ENCODE data around the gene SNHG17.
"Not testable (repeated sequence)": the region's sequence is repeated elsewhere in the genome, so short reads cannot be mapped to it uniquely, and the experiment has no call there.

The SNHG17 gene

DNA sequence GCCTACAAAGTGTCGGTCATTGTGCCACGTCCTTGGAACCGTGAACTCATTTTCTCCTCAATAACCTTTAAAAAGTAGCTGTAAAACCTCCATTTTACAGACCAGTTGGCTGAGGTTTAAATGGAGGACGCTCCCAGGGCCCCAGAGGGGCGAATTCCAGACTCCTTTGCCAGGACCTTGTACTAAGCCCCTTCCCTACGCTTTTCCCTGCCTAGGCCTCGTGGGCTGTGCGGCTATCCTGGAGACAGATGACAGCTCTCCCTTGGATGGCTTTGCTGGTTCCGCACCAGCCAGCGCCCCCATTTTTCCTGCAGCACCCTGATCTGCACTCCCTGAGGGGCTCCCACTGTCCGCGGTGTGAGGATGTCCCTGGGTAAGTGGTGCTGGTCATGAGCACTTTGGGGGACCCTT lies 12.1 kb upstream of the SNHG17 start:
- no peak for DNase-seq

DNA sequence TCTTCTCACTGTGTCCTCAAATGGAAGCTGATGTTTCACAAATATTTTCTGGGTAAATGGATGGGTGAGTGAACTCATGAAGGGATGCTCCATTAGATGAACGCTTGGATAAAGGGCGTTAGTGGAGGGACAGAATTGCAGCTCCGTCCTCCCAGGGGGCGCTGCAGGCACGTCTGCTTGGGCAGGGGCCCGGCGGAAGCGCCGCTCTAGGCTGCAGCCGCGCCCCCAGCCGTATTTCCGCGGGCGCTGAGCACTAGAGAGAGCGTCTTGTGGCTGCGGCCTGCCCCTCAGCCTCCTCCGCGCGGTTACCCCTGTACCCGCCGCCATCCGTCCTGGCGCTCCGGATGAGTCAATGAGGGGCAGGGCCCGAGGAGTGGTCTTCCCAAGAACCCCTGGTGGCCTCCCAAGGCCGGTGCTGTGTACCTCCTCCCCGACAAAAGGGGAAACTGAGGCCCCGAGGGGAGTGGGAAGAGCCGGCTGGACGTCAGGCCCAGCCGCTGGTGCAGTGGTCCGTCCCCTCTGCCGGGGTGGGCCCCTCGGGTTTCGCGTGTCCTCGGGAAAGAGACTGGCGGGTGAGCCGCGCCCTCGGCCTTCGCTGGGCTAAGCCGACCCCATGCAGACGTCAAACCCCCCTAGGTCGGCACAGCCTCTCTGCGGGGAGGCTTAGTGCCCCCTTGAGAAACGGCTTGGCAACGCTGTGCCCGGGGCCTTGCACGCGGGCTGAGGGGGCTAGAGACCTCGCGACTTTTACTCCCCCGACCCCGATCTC lies 11.5 kb upstream of the SNHG17 start:
- DNase-seq = peak; percentile 69

DNA sequence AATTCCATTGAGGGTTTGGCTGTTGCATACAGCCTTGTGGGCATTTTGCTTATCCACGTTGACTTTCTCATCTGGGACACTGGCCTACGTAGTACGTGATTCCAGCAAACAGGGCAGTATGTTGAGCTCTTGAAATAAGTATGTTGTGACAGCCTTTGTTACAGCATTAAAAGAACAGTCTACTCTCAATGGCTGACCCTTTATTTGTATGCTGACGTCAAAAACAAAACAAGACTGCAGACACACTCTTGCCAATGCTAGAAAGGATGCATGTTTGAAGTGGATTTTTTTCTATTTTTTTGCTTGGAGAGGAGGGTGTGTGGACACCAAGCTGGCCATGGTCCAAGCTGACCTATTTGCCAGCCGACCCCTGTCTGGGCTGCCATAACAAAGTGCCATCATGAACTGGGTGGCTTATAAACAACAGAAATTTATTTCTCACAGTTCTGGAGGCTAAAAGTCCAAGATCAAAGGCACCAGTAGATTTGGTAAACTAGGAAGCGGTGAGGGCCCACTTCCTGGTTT lies 10.8 kb upstream of the SNHG17 start:
- DNase-seq = no peak

DNA sequence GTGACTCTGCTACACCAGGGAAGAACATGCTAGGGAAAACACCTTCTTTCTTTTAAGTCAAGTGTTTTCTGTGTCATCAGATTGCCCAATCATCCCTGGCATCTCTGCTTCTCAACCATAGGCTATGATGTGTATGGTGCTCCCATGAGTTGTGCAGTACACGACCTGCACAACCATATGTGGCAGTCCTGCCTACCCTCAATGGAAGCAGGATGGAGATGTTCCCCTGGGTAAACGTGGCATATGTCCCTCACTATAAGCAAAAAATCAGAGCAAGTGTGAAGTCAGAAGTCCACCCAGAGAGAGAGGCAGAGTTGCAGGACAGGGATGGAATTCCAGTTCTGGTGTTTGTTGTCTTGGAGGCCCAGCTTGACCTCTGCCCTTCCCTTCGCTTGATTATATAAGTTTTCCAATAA lies 10.3 kb upstream of the SNHG17 start:
- no peak for DNase-seq

DNA sequence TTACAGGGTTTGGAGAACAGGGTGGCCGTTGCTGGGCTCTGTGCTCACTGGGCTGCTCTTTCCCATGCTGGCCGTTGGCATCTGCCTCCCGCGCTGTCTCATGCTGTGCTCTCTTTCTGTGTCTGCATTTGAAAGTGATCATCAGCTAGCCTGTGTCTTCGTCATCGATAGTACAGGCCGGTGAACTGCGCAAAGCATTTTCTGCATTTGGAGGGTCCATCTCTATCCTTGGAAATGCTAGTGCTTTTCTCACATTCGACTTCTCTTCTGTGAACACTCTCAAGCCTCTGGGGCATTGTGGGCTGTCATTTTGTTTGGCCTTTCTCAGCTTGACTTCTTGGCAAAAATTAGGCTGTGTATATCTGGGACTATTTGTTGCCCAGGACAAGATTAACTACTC lies 6.8 kb upstream of the SNHG17 start:
- no peak for DNase-seq

DNA sequence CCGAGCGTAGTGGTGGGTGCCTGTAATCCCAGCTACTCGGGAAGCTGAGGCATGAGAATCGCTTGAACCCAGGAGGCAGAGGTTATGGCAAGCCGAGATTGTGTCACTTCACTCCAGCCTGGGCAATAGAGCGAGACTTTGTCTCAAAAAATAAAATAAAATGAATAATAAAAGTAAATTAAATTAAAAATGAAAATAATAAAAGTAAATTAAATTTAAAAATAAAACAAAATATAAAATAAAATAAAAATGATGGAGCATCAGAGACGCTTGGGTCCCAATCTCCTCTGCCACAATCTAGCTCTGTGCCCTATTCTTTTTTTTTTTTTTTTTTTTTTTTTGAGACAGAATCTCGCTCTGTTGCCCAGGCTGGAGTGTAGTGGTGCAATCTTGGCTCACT lies 6.0 kb upstream of the SNHG17 start:
- DNase-seq = not testable (repeated sequence)

DNA sequence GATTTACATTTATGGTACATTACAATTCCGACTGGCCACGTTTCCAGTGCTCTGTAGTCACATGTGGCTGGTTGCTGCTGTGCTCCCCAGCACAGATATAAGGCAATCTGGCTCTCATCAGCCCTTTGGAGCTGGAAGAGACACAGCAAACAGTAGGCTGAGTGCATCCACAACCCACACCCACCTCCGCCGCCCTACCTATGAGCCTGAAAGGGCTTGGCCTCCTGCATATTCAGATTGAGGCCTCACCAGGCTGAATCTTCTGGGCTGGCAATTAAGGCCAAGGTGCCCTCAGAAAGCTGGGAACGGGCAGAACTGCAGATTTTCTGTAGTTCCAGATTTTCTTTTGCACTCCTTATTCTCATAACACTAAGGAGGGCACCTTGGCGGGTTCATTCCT lies 2.7 kb upstream of the SNHG17 start:
- DNase-seq = no peak

DNA sequence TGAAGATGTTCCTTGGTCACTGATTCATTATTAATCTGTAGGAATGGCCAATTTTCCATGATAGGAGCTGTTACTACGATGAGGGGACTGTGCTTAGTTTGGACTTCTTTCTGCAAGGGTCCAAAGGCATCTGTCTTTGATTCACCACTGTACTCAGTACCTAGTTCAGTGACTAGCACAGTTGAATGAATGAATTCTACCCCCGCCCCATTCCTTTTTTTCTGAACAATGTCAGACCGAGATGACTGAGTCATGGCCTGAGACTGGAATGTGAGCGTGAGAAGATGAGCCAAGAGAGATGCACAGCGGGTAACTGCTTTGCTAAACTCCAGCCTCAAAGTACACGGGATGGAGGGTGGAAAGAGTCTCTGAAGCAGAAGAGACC lies 419 bp upstream of the SNHG17 start:
- DNase-seq = no peak

DNA sequence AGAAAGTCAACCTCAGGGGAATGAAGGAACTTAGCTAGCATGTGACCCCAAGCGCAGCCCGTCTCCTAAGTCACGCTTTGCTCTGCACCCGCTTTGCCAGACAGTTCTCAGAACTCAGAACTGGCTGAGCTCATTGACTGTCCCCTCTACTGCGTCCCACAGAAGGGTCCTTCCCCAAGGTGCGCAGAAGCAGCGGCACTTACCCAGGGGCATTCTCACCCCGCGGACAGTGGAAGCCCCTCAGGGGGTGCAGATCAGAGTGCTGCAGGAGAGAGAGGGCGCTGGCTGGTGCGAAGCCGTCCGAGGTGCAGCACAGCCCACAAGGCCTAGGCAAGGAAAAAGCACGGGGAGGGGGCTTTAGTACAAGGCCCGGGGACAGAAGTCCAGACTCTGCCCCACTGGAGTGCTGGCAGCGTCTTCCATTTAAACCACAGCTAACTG lies 807 bp downstream of the SNHG17 start:
- no peak for DNase-seq

DNA sequence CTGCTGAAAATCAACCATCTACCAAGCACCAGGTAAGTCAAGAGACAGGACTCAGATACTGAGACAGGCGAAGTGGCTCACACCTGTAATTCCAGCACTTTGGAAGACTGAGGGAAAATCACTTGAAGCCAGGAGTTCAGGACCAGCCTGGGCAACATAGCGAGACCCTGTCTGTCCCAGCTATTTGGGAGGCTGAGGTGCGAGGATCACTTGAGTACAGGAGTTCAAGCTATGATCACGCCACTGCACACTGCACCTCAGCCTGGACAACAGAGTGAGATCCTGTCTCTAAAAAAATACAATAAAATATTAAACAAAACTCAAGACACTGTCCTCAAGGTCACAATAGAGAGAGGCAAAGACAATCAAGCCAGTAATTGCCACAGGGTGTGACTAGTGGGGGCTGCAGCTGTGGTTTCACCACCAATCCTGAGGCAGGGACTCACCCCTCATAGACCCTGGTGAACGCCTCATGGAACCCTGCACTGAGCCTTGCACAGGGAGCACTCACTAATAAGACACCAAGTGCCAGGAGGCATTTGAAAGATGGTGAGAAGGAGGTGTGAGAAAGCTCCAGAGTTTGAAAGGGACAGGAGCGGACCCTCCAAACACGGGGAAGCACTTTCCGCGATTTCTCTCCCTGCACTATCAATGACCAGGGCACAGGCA lies 1.7 kb downstream of the SNHG17 start:
- DNase-seq = no peak

DNA sequence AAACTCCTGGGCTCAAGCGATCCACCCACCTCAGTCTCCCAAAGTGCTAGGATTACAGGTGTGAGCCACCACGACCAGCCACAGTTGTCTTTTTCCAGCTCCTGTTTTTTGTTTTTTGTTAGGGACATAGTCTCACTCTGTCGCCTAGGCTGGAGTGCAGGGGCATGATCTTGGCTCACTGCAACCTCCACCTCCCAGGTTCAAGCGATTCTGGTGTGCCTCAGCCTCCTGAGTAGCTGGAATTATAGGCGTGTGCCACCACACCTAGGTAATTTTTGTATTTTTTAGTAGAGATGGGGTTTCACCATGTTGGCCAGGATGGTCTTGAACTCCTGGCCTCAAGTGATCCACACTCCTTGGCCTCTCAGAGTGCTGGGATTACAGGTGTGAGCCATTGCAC lies 2.3 kb downstream of the SNHG17 start:
- not testable (repeated sequence) for DNase-seq

DNA sequence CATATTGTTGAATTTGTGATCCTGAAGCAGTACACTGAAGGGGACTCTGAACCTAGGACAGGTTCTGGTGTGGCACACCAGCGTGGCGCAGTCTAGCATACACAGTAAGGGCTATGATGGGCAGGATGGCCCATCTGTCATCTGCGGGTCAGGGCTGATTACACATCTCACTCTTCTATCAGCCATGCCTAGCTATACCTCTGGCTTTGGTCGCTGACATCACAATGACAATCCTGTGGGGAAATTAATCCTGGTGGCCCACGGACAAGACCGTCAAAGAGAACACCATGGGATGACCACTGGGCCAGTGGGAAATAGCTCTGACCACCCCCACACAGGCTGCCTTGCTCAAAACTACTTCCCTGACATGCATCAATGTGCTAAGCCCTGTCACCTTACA lies 2.8 kb downstream of the SNHG17 start:
- DNase-seq = no peak

DNA sequence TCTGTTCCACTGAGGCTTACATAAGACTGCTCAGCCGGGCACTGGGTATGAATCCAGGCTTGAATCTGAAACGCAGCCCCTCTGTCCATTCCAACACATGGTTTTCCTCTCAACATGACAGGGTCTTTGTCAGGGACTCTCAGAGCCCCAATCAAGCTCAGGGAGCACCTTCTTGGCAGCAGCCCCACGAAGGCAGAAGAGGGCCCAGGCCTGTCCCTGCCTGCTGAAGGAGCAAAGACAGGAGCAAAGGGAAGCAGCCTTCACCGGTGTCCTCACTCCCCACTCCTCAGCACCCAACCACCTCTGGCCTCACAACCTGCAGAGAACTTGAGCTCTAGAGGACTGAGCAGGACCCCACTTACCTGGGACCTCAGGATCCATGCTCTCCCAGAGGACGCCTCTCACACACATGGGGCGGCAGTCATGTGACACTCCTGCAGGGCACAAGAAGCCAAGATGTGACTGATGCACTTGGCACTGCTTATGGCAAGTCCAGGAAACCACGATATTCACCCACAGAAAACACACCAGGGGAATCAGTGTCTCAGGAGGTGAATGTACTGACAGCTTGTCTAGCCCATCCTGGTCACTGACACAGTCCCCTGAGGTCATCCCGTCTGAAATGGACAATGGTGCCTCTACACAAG lies 4.3 kb downstream of the SNHG17 start:
- no peak for DNase-seq

DNA sequence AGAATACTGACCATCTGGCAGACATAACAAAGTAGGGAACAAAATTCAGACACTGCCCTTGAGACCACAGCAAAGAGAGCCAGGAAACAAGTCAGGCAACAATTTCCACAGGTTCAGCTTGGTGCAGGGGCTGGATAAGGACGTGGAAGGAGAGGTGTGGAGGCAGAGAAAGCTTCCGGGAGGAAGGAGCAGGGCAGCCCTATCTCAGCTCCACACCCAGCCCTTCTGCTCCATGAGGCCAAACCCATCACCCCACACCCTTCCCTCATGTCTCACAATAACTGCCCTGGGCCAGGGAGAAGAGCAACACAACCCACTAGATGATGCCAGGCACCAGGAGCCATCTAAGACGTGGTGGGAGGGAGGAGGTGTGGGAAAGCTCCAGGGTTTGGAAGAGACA lies 5.8 kb downstream of the SNHG17 start:
- no peak for DNase-seq

DNA sequence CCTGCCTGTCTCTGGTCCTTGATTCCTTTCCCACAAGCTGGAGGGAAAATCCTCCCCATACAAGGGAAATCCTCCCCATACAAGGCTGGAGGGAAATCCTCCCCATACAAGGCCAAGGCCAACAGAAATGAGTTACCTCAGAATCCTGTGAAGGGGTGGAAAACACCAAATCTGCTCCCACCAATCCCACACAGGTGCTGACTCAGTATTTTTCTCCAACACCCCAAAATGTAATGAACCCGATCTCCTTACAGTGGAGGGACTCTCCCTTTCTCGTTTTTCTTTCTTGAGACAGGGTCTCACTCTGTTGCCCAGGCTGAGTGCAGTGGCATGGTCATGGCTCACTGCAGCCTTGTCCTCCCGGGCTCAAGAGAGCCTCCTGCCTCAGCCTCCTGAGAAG lies 6.3 kb downstream of the SNHG17 start:
- no peak for DNase-seq

DNA sequence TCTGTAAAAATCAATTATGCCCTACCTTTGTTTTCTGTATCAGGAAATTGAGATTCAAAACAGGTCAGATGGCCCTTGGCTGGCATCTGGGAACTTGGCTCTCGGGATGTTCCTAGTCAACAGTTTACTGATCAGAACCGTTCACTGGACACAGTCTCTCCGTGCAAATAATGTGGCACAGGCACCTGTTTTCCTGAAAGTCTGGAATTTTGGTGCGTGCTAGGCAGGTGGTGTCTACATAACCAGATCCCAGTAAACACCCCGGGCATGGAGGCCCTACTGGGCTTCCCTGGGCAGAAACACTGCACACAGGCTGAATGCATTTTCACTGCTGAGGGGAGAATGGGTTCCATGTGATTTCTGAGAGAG lies 7.5 kb downstream of the SNHG17 start:
- DNase-seq = no peak

DNA sequence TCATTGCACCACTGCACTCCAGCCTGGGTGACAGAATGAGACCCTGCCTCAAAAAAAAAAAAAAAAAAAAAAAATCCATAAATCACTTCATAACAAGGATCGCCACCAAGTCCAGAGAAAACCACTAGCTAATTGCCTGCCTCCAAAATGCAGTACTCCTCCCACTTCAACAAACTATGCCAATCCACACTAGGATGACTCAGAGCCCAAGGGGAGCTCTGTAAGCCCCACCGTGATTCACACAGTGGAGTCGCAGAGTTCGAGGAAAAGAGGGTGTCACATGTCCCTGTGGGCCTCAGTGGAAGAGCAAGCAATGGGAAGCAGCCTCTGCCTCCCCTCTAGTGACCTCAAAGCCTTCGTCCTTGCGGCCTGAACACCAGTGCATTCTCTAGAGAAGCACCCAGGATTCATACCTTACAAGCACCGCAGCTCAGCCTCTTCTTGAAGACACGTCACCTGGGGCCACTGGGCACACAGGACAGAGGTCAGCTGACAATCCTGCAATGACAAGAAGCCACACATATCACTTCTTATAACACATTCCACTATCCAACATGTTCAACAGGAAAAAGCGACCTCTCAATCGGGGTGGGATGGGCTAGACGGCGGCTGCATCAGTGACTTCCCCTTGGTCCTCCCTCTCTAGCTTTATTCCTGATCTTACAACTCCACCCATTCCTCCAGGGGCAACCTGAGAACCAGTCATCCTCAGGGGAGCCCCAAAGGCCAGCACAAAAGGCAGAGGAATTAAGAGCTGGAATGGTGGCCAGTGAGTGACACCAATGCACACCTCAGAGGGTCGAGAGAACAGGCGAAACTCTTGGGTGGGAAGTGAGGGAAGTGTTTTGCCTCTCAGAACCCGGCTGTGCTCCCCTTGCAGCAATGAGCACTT lies 8.9 kb downstream of the SNHG17 start:
- no peak for DNase-seq

DNA sequence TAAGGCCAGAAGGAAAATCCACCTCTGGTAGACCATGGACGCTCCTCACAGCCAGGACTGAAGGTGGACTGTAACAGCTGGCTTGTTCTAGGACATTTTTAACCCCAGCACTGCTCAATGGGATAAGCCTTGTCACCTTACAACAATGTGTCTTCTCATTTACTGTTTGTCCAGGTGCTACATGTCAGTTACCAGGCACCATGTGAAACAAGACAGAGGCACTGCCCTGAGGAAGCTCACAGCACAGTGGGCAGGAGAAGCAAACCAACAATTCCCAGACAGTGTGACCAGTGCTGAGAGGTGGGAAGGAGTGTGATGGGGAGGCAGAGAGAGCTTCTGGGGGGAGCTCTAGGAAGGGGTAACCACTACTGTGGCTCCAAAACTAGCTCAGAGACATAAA lies 10.7 kb downstream of the SNHG17 start:
- DNase-seq = no peak

DNA sequence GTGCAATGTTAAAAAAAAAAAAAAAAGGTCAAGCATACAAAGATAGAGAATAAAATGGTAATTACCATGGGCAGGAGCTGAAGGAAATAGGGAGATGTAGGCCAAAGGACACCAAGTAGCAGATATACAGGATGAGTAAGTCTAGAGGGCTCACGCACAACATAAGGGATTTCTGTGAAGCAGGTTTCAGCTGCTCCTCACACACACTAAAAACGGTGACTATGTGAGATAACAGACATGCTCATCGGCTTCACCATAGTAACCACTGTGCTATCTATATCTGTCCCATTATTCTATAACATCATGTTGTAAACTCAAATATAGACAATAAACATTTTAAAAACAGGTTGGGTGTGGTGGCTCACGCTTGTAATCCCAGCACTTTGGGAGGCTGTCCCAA lies 11.6 kb downstream of the SNHG17 start:
- DNase-seq = no peak

DNA sequence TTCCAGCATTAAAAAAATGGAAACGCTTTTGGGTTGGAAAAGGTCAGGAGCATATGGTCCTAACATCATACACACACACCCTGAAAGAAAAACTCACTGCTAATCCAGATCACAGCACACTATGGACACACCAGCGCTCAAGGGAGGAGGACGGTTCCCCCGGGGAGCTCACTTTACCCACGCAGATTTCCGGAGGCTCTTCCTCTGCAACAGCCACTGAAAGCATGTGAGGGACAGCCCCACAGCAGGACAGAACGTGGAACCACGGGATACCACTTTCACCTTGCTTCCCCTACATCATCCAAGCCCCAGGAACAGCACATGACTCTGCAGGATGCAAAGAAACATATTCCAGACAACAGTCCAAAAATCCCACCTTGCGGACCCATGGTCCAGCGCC lies 13.2 kb downstream of the SNHG17 start:
- DNase-seq = no peak

DNA sequence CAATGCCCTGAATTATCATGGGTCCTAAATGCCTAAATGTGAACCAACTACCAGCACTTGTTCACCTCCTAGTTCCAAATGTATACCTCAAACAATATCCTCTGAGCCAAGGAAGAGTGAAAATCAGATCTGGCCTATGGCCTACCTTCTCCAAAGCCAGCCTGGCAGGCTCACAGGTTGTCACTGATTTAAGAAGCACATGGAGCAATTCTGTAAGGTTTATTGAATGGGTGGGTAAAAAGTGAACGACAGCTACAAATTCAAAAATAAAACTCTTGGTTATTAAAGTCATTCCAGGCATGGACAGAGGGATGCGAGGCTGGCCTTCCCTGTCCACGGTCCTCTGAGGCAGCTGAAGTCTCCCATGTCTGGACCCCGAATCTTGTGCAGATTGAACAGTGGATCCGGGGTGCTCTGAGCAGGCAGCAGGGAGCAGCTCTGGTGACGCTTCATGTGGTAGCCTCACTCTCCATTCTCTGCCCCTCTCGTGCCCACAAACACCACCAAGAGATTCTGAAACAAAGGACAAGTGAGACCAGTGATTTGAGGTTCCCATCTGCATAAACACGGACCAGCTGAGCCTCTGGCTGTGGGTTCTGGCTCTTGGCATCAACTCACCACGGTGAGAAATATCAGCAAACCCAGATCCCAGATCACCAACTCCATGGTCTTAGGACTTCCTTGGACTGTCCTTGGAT lies 14.6 kb downstream of the SNHG17 start:
- no peak for DNase-seq

DNA sequence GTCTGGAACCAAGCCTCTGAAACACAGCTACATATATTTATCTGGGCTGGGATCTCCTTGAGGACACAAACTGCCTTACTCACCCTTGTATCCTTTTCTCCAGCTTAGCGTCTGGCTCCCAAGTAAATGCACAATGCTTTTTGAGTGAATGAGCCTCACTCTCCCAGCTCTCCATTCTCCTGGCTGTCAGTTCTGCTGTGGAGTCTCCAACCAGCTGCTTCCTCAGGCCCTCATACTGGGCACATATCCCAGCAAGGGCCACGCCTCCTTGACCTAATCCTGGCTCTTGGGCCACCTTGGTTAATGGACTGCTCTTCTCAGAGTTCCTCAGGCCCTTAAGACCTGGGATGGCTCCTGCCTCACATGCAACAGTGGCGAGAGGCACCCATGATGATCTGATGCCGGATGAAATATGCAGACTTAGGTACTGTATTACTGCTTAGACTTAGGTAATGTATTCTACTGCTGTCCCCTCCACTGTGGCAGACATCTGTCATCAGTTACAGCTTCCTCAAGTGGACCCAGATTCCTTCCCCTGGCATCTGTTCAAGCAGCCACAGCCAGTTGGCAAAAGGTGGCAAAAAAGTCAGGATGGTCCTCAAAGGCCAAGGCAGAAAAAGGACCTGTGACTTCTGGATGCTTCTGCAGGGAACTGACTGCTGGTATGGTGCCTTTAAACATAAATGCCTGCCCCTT lies 16.5 kb downstream of the SNHG17 start:
- no peak for DNase-seq

Measured in DMS79 (cell line).